Fibroblast of villous mesenchyme (primary cell): ENCODE data around the gene CCDC33. TPM values are rescaled to one million over a fixed set of nuclear protein-coding genes. Genes with fewer than 3 reads are reported as not detected.
"Not testable (repeated sequence)": the region's sequence is repeated elsewhere in the genome, so short reads cannot be mapped to it uniquely, and the experiment has no call there.

Source experiments
- DNase-seq: peaks from one replicate; pipeline ENCODE4 v3.0.0-alpha.2; 2010; ENCODE audit warnings: low read depth
- H3K4me3 ChIP-seq: 2 replicates; pipeline ENCODE4 v1.5.1; 2011; ENCODE audit warnings: low read depth, mild to moderate bottlenecking, low read length
- CTCF ChIP-seq: IDR thresholded peaks from 2 replicates; pipeline ENCODE4 v1.5.1; 2012; ENCODE audit warnings: low read depth, mild to moderate bottlenecking, low read length; ENCODE audit not compliant: insufficient read depth
- total RNA-seq: library from RNA; depleted of rRNA; stranded (reverse); fragments of >200 nt; gene quantifications from 2 replicates; pipeline ENCODE4 v1.2.3, GENCODE V29; 2012

CCDC33 gene
- total RNA-seq, 1 donor: 0.86 TPM

- no peak overlapping the region for H3K4me3 ChIP-seq
- no peak for DNase-seq
- TF ChIP-seq CTCF: no peak
These were observed 115.5 kb downstream of the CCDC33 start for GRCh38 chr15:74351670-74352069.

GRCh38 chr15:74352393-74352910, 116.3 kb downstream of the CCDC33 start:
- H3K4me3 ChIP-seq: no peak overlapping the region
- no peak for TF ChIP-seq CTCF
- no peak for DNase-seq

GRCh38 chr15:74353992-74354391, 117.9 kb downstream of the CCDC33 start:
- not testable (repeated sequence) for DNase-seq, H3K4me3 ChIP-seq

GRCh38 chr15:74356050-74356449, 119.9 kb downstream of the CCDC33 start:
- DNase-seq, H3K4me3 ChIP-seq: not testable (repeated sequence)

- peak; percentile 55 for DNase-seq
- not testable (repeated sequence) for H3K4me3 ChIP-seq
These were observed 121.4 kb downstream of the CCDC33 start for GRCh38 chr15:74357514-74357913.

GRCh38 chr15:74359376-74359775, 123.2 kb downstream of the CCDC33 start:
- H3K4me3 ChIP-seq, DNase-seq: not testable (repeated sequence)

- DNase-seq: not testable (repeated sequence)
These were observed 124.7 kb downstream of the CCDC33 start for GRCh38 chr15:74360855-74361254.

GRCh38 chr15:74362482-74362881, 126.4 kb downstream of the CCDC33 start:
- TF ChIP-seq CTCF: no peak
- no peak for DNase-seq
- no peak overlapping the region for H3K4me3 ChIP-seq

More at GRCh38 chr15:74360855-74361254, 124.7 kb downstream of the CCDC33 start:
- not testable (repeated sequence) for H3K4me3 ChIP-seq

GRCh38 chr15:74364936-74365597, 128.9 kb downstream of the CCDC33 start:
- H3K4me3 ChIP-seq: peak overlapping the region; percentile 60
- TF ChIP-seq CTCF: no peak
- no peak for DNase-seq
